ENCODE results near the gene MKX. TPM values are rescaled to one million over a fixed set of nuclear protein-coding genes. Genes with fewer than 3 reads are reported as not detected.

Gene MKX, protein sequence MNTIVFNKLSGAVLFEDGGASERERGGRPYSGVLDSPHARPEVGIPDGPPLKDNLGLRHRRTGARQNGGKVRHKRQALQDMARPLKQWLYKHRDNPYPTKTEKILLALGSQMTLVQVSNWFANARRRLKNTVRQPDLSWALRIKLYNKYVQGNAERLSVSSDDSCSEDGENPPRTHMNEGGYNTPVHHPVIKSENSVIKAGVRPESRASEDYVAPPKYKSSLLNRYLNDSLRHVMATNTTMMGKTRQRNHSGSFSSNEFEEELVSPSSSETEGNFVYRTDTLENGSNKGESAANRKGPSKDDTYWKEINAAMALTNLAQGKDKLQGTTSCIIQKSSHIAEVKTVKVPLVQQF
- total RNA-seq: 5.2 TPM

DNA sequence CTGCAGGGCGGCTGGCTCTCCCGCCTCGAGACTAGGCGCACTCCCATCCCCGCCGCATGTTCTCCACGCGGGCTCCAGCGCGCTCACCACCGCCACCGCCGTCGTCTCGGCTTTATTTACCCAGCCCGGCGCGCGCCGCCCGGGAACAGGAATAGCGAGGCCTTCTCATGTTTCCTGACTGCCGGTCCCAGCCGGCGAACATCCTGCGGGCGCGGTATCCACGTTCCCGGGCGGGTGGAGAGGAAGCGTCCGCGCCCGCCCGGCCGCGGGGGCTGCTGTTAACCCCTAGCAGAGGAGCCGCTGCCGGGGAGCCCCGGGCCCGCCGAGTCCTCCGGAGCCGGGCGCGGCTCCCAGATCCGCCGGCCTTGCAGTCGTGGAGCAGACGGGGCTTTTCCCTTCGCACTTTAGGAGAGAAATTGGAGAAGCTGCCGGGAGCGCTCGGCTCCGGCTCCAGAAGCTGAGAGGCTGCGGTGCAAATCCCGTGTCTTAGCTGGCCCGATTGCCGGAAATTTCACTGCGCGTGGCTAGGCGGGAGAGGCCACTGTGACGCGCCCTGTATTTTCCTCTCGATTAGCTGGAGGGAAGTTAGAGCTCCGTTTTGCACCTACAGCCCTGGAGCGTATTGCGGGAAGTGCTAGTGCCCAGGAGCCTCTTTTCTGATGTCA lies at the start of gene MKX:
TSS of gene MKX (minus strand) at position 88 of the 665 bp plus-strand sequence. CDS start 2,404 bp downstream, outside the sequence.
- H3K9ac ChIP-seq (ENCODE audit: low read depth in 1 of 3, low read length in 3 of 3): peak within 1 kb of the TSS in 1 of 3 donors; percentile 16

DNA sequence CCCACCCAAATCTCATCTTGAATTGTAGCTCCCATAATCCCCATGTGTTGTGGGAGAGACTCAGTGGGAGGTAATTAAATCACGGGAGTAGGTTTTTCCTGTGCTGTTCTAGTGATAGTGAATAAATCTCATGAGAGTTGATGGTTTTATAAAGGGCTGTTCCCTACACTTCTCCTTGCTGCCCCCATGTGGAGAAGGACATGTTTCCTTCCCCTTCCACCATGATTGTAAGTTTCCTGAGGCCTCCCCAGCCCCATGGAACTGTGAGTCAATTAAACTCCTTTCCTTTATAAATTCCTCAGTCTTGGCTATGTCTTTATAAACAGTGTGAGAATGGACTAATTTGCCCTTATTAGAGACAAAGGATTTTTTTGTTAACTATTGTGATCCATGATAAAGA lies 48.5 kb upstream of the MKX start:
- H3K36me3 ChIP-seq (ENCODE audit: control insufficient read depth in 3 of 3, insufficient read depth in 3 of 3, low read length in 3 of 3): no peaks in the 10 kb centered on the region
- H3K4me3 ChIP-seq (ENCODE audit: low read length in 3 of 3): no peak overlapping the region
- H3K27ac ChIP-seq (ENCODE audit: low read depth, low read length): no peak overlapping the region
- no peaks in the 10 kb centered on the region for H3K4me1 ChIP-seq (ENCODE audit: control insufficient read depth in 3 of 3, insufficient read depth in 3 of 3, low read length in 3 of 3)
- H3K9ac ChIP-seq (ENCODE audit: low read depth in 1 of 3, low read length in 3 of 3): no peak overlapping the region
- no peaks in the 10 kb centered on the region for H3K9me3 ChIP-seq (ENCODE audit: control insufficient read depth in 3 of 3, low read length in 3 of 3)
- H3K27me3 ChIP-seq (ENCODE audit: control insufficient read depth in 3 of 3, insufficient read depth in 3 of 3, low read length in 3 of 3): peaks cover 0 to 4% (median 0%) of the 10 kb centered on the region in 3 donors

More for the DNA sequence above, at the start of gene MKX:
- no peaks in the 10 kb centered on the region for H3K36me3 ChIP-seq (ENCODE audit: control insufficient read depth in 3 of 3, insufficient read depth in 3 of 3, low read length in 3 of 3)
- peaks cover 30 to 46% (median 35%) of the 10 kb centered on the region in 3 donors for H3K4me1 ChIP-seq (ENCODE audit: control insufficient read depth in 3 of 3, insufficient read depth in 3 of 3, low read length in 3 of 3)
- peak within 1 kb of the TSS; percentile 48 to 73 (median 63) for H3K4me3 ChIP-seq (ENCODE audit: low read length in 3 of 3)
- H3K27me3 ChIP-seq (ENCODE audit: control insufficient read depth in 3 of 3, insufficient read depth in 3 of 3, low read length in 3 of 3): peaks cover 71 to 78% (median 77%) of the 10 kb centered on the region in 3 donors
- no peak within 1 kb of the TSS for H3K27ac ChIP-seq (ENCODE audit: low read depth, low read length)
- no peaks in the 10 kb centered on the region for H3K9me3 ChIP-seq (ENCODE audit: control insufficient read depth in 3 of 3, low read length in 3 of 3)

- Histone ChIP-seq H3K9me3 (ENCODE audit: control insufficient read depth in 3 of 3, low read length in 3 of 3) (no peaks in the 10 kb centered on the region), H3K36me3 (ENCODE audit: control insufficient read depth in 3 of 3, insufficient read depth in 3 of 3, low read length in 3 of 3) (no peaks in the 10 kb centered on the region), H3K4me3 (ENCODE audit: low read length in 3 of 3) (no peak overlapping the region), H3K27ac (ENCODE audit: low read depth, low read length) (no peak overlapping the region), H3K27me3 (ENCODE audit: control insufficient read depth in 3 of 3, insufficient read depth in 3 of 3, low read length in 3 of 3) (peaks cover 0 to 4% (median 0%) of the 10 kb centered on the region in 3 donors), H3K4me1 (ENCODE audit: control insufficient read depth in 3 of 3, insufficient read depth in 3 of 3, low read length in 3 of 3) (no peaks in the 10 kb centered on the region), H3K9ac (ENCODE audit: low read depth in 1 of 3, low read length in 3 of 3) (no peak overlapping the region)
Observed at GRCh38 chr10:27792216-27792615, 46.6 kb upstream of the MKX start.

- H3K27me3 ChIP-seq (ENCODE audit: control insufficient read depth in 3 of 3, insufficient read depth in 3 of 3, low read length in 3 of 3): no peaks in the 10 kb centered on the region
- H3K9me3 ChIP-seq (ENCODE audit: control insufficient read depth in 3 of 3, low read length in 3 of 3): peaks cover 0 to 4% (median 3%) of the 10 kb centered on the region in 3 donors
- no peak overlapping the region for H3K9ac ChIP-seq (ENCODE audit: low read depth in 1 of 3, low read length in 3 of 3)
Observed at GRCh38 chr10:27784272-27784671, 38.7 kb upstream of the MKX start.

GRCh38 chr10:27783660-27784059 lies 38.0 kb upstream of the MKX start:
- Histone ChIP-seq H3K4me1 (ENCODE audit: control insufficient read depth in 3 of 3, insufficient read depth in 3 of 3, low read length in 3 of 3) (no peaks in the 10 kb centered on the region), H3K4me3 (ENCODE audit: low read length in 3 of 3) (no peak overlapping the region), H3K9ac (ENCODE audit: low read depth in 1 of 3, low read length in 3 of 3) (no peak overlapping the region), H3K27ac (ENCODE audit: low read depth, low read length) (no peak overlapping the region), H3K27me3 (ENCODE audit: control insufficient read depth in 3 of 3, insufficient read depth in 3 of 3, low read length in 3 of 3) (no peaks in the 10 kb centered on the region), H3K9me3 (ENCODE audit: control insufficient read depth in 3 of 3, low read length in 3 of 3) (peaks cover 0 to 4% (median 3%) of the 10 kb centered on the region in 3 donors), H3K36me3 (ENCODE audit: control insufficient read depth in 3 of 3, insufficient read depth in 3 of 3, low read length in 3 of 3) (no peaks in the 10 kb centered on the region)

More at GRCh38 chr10:27784272-27784671, 38.7 kb upstream of the MKX start:
- Histone ChIP-seq H3K27ac (ENCODE audit: low read depth, low read length) (no peak overlapping the region), H3K4me3 (ENCODE audit: low read length in 3 of 3) (no peak overlapping the region), H3K4me1 (ENCODE audit: control insufficient read depth in 3 of 3, insufficient read depth in 3 of 3, low read length in 3 of 3) (no peaks in the 10 kb centered on the region), H3K36me3 (ENCODE audit: control insufficient read depth in 3 of 3, insufficient read depth in 3 of 3, low read length in 3 of 3) (no peaks in the 10 kb centered on the region)

DNA sequence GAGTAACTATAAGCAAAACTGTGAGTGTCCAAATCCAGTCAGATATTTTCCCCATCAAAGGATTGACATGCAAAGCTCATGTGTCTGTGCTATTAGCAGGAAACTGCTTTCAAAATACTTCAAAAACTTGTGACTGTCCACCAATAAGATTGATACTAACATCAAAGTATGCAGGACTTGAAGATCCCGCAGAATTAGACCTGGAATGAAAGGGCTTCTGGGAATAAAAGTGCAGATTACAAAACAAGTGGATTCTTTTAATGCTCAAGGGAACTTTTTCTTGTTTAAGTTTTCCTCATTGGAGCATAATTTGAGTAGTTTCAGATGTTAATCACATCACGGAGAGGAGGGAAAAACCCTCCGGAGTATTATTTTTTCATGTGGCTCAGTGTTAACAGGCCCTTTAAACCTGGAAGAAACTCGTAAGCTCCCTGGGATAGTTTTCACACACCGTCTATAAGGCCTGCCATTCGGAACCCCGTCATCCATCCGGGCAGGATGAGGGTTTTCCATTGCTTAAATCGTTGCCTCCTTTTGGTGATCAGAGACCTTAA lies 33.9 kb upstream of the MKX start:
- Histone ChIP-seq H3K4me1 (ENCODE audit: control insufficient read depth in 3 of 3, insufficient read depth in 3 of 3, low read length in 3 of 3) (no peaks in the 10 kb centered on the region), H3K27ac (ENCODE audit: low read depth, low read length) (no peak overlapping the region), H3K4me3 (ENCODE audit: low read length in 3 of 3) (no peak overlapping the region), H3K36me3 (ENCODE audit: control insufficient read depth in 3 of 3, insufficient read depth in 3 of 3, low read length in 3 of 3) (no peaks in the 10 kb centered on the region), H3K9ac (ENCODE audit: low read depth in 1 of 3, low read length in 3 of 3) (no peak overlapping the region), H3K9me3 (ENCODE audit: control insufficient read depth in 3 of 3, low read length in 3 of 3) (peaks cover 0 to 4% (median 3%) of the 10 kb centered on the region in 3 donors), H3K27me3 (ENCODE audit: control insufficient read depth in 3 of 3, insufficient read depth in 3 of 3, low read length in 3 of 3) (no peaks in the 10 kb centered on the region)

GRCh38 chr10:27774831-27775230 lies 29.2 kb upstream of the MKX start:
- H3K36me3 ChIP-seq (ENCODE audit: control insufficient read depth in 3 of 3, insufficient read depth in 3 of 3, low read length in 3 of 3): no peaks in the 10 kb centered on the region
- no peaks in the 10 kb centered on the region for H3K4me1 ChIP-seq (ENCODE audit: control insufficient read depth in 3 of 3, insufficient read depth in 3 of 3, low read length in 3 of 3)
- peaks cover 0 to 2% (median 0%) of the 10 kb centered on the region in 3 donors for H3K27me3 ChIP-seq (ENCODE audit: control insufficient read depth in 3 of 3, insufficient read depth in 3 of 3, low read length in 3 of 3)
- no peaks in the 10 kb centered on the region for H3K9me3 ChIP-seq (ENCODE audit: control insufficient read depth in 3 of 3, low read length in 3 of 3)
- H3K4me3 ChIP-seq (ENCODE audit: low read length in 3 of 3): no peak overlapping the region
- no peak overlapping the region for H3K27ac ChIP-seq (ENCODE audit: low read depth, low read length)
- H3K9ac ChIP-seq (ENCODE audit: low read depth in 1 of 3, low read length in 3 of 3): no peak overlapping the region

DNA sequence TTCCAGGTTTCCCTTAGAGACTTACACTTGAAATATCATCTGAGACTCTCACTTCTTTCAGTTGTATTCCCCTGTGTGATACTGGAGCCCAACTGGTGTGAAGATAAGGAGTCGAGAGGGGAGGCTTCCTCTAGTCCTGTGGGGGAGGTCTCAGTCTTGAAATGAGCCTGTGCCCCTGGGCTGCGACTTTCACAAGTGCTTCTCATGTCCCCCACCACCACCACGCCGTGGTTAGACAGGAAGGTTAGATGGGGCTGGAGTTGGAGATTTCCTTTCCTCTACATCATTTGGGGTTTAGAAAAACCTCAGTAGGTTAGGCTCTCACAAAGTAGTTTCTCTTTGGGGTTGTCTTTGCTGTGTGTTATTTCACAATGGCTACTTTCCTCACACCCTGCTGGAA lies 25.6 kb upstream of the MKX start:
- Histone ChIP-seq H3K9me3 (ENCODE audit: control insufficient read depth in 3 of 3, low read length in 3 of 3) (no peaks in the 10 kb centered on the region), H3K4me1 (ENCODE audit: control insufficient read depth in 3 of 3, insufficient read depth in 3 of 3, low read length in 3 of 3) (no peaks in the 10 kb centered on the region), H3K36me3 (ENCODE audit: control insufficient read depth in 3 of 3, insufficient read depth in 3 of 3, low read length in 3 of 3) (no peaks in the 10 kb centered on the region), H3K9ac (ENCODE audit: low read depth in 1 of 3, low read length in 3 of 3) (no peak overlapping the region), H3K4me3 (ENCODE audit: low read length in 3 of 3) (no peak overlapping the region), H3K27me3 (ENCODE audit: control insufficient read depth in 3 of 3, insufficient read depth in 3 of 3, low read length in 3 of 3) (peaks cover 0 to 2% (median 0%) of the 10 kb centered on the region in 3 donors), H3K27ac (ENCODE audit: low read depth, low read length) (no peak overlapping the region)

DNA sequence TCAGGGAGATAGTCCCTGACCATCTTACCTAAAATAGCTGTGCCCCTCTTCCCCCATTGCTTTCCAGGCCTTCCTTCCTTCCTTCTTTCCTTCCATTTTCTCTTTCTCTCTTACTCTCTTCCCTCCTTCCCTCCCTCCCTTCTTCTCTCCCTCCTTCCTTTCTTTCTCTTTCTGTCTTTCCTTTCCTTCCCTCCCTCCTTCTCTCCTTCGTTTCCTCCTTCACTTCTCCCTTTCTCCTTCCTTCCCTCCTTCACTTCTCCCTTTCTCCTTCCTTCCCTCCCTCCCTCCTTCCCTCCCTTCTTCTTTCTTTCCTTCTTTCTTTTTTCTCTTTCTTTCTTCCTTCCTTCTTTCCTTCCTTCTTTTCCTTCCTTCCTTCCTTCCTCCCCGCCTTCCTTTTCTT lies 24.6 kb upstream of the MKX start:
- Histone ChIP-seq H3K9ac (ENCODE audit: low read depth in 1 of 3, low read length in 3 of 3) (no peak overlapping the region), H3K4me1 (ENCODE audit: control insufficient read depth in 3 of 3, insufficient read depth in 3 of 3, low read length in 3 of 3) (no peaks in the 10 kb centered on the region), H3K9me3 (ENCODE audit: control insufficient read depth in 3 of 3, low read length in 3 of 3) (no peaks in the 10 kb centered on the region), H3K27me3 (ENCODE audit: control insufficient read depth in 3 of 3, insufficient read depth in 3 of 3, low read length in 3 of 3) (peaks cover 0 to 2% (median 0%) of the 10 kb centered on the region in 3 donors), H3K27ac (ENCODE audit: low read depth, low read length) (no peak overlapping the region), H3K4me3 (ENCODE audit: low read length in 3 of 3) (no peak overlapping the region), H3K36me3 (ENCODE audit: control insufficient read depth in 3 of 3, insufficient read depth in 3 of 3, low read length in 3 of 3) (no peaks in the 10 kb centered on the region)

DNA sequence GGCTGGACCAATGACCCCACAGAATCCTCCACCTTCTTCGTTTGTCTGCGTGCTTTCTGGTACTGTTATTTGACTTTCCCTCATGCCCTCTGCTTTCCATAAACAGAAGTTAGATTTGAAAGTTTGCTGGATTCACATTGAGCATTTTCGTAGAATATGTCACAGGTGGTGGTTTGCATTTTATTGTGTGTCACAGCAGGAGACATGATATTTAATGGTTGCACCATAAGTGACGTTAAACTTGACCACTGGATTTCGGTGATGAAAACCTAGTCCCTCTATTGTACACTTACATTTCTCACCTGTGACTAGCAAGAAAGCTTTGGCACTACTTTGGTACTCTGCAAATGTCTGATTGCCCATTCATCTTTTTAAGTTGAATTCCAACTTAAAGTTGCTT lies 15.2 kb upstream of the MKX start:
- Histone ChIP-seq H3K27me3 (ENCODE audit: control insufficient read depth in 3 of 3, insufficient read depth in 3 of 3, low read length in 3 of 3) (no peaks in the 10 kb centered on the region), H3K36me3 (ENCODE audit: control insufficient read depth in 3 of 3, insufficient read depth in 3 of 3, low read length in 3 of 3) (no peaks in the 10 kb centered on the region), H3K4me1 (ENCODE audit: control insufficient read depth in 3 of 3, insufficient read depth in 3 of 3, low read length in 3 of 3) (no peaks in the 10 kb centered on the region), H3K9ac (ENCODE audit: low read depth in 1 of 3, low read length in 3 of 3) (no peak overlapping the region), H3K4me3 (ENCODE audit: low read length in 3 of 3) (no peak overlapping the region), H3K27ac (ENCODE audit: low read depth, low read length) (no peak overlapping the region), H3K9me3 (ENCODE audit: control insufficient read depth in 3 of 3, low read length in 3 of 3) (no peaks in the 10 kb centered on the region)

Data from skeletal muscle tissue (tissue), 4 donors.